ENCODE data around the gene PLXNB3.
"Not testable (repeated sequence)": the region's sequence is repeated elsewhere in the genome, so short reads cannot be mapped to it uniquely, and the experiment has no call there.

The PLXNB3 gene

DNA sequence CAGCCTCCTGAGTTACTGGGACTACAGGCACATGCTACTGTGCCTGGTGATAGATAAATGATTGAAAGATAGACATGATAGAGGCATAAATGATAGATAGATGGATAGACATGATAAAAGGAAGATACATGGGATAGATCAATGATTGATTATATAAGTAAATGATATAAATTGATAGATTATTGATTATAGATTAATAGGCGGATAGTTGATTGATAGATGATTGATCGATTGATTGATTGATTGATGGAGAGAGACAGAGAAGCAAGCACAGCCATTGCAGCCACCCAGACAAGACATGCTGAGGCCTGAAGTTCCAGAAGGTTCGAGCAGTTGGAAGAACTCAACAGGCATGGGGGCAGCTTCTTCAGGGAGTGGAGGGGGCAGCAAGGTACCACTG is 17.7 kb upstream of the PLXNB3 start:
- no peak for TF ChIP-seq CTCF (IDR thresholded peaks at IDR 0.05)
- H3K4me2 ChIP-seq (ENCODE audit: low read length), result no peak overlapping the region
- H3K79me2 ChIP-seq, result no peaks in the 10 kb centered on the region
- H3K9ac ChIP-seq, result no peak overlapping the region
- H3K27me3 ChIP-seq (ENCODE audit: control insufficient read depth, insufficient read depth, low read length), result no peaks in the 10 kb centered on the region
- no peak overlapping the region for H3K27ac ChIP-seq
- no peaks in the 10 kb centered on the region for H3K4me1 ChIP-seq
- no peaks in the 10 kb centered on the region for H3K36me3 ChIP-seq (ENCODE audit: control insufficient read depth, insufficient read depth, low read length)
- no peak overlapping the region for H2AFZ ChIP-seq
- no peaks in the 10 kb centered on the region for H3K9me3 ChIP-seq (ENCODE audit: control insufficient read depth, low read length)
- H3K4me3 ChIP-seq (ENCODE audit: low read depth, low read length), result no peak overlapping the region

- H3K36me3 ChIP-seq (ENCODE audit: control insufficient read depth, insufficient read depth, low read length); H3K4me2 ChIP-seq (ENCODE audit: low read length); H3K27me3 ChIP-seq (ENCODE audit: control insufficient read depth, insufficient read depth, low read length); H3K79me2 ChIP-seq; H3K4me1 ChIP-seq; H3K9me3 ChIP-seq (ENCODE audit: control insufficient read depth, low read length); H2AFZ ChIP-seq; H3K9ac ChIP-seq; H3K4me3 ChIP-seq (ENCODE audit: low read depth, low read length); H3K27ac ChIP-seq: not testable (repeated sequence)
Observed at GRCh38 chrX:153746991-153747390, 17.1 kb upstream of the PLXNB3 start.

GRCh38 chrX:153749017-153749416 is 15.0 kb upstream of the PLXNB3 start:
- H3K36me3 ChIP-seq (ENCODE audit: control insufficient read depth, insufficient read depth, low read length); H3K79me2 ChIP-seq; H3K4me2 ChIP-seq (ENCODE audit: low read length); H3K27me3 ChIP-seq (ENCODE audit: control insufficient read depth, insufficient read depth, low read length); H3K4me1 ChIP-seq; H2AFZ ChIP-seq; H3K27ac ChIP-seq; H3K9me3 ChIP-seq (ENCODE audit: control insufficient read depth, low read length); H3K9ac ChIP-seq; H3K4me3 ChIP-seq (ENCODE audit: low read depth, low read length): not testable (repeated sequence)

GRCh38 chrX:153750127-153750774 is 13.8 kb upstream of the PLXNB3 start:
- Histone ChIP-seq H3K4me2 (ENCODE audit: low read length) (no peak overlapping the region), H2AFZ (no peak overlapping the region), H3K9ac (no peak overlapping the region), H3K79me2 (no peaks in the 10 kb centered on the region), H3K9me3 (ENCODE audit: control insufficient read depth, low read length) (no peaks in the 10 kb centered on the region), H3K27ac (no peak overlapping the region), H3K4me3 (ENCODE audit: low read depth, low read length) (no peak overlapping the region), H3K4me1 (no peaks in the 10 kb centered on the region), H3K27me3 (ENCODE audit: control insufficient read depth, insufficient read depth, low read length) (no peaks in the 10 kb centered on the region), H3K36me3 (ENCODE audit: control insufficient read depth, insufficient read depth, low read length) (no peaks in the 10 kb centered on the region)
- no peak for TF ChIP-seq CTCF (IDR thresholded peaks at IDR 0.05)

DNA sequence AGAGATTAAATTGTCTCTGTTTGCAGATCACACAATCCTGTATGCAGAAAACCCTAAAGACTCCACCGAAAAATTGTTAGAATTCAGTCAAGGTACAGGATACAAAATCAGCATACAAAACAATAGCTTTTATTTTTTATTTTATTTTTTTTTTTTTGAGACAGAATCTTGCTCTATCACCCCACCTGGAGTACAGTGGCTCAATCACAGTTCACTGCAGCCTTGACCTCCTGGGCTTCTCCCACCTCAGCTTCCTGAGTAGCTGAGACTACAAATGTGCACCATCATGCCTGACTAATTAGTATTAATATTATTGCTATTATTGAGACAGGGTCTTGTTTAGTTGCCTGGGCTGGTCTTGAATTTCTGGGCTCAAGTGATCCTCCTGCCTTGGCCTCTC is 8.9 kb upstream of the PLXNB3 start:
- no peak overlapping the region for H3K4me3 ChIP-seq (ENCODE audit: low read depth, low read length)
- no peak for TF ChIP-seq CTCF (IDR thresholded peaks at IDR 0.05)
- H3K4me1 ChIP-seq, result no peaks in the 10 kb centered on the region
- H2AFZ ChIP-seq, result no peak overlapping the region
- no peak overlapping the region for H3K9ac ChIP-seq
- H3K27me3 ChIP-seq (ENCODE audit: control insufficient read depth, insufficient read depth, low read length), result no peaks in the 10 kb centered on the region
- H3K27ac ChIP-seq, result no peak overlapping the region
- H3K36me3 ChIP-seq (ENCODE audit: control insufficient read depth, insufficient read depth, low read length), result no peaks in the 10 kb centered on the region
- no peaks in the 10 kb centered on the region for H3K79me2 ChIP-seq
- H3K9me3 ChIP-seq (ENCODE audit: control insufficient read depth, low read length), result no peaks in the 10 kb centered on the region
- H3K4me2 ChIP-seq (ENCODE audit: low read length), result no peak overlapping the region

- H2AFZ ChIP-seq, result no peak overlapping the region
Observed at GRCh38 chrX:153761863-153762262, 2.2 kb upstream of the PLXNB3 start.

More at GRCh38 chrX:153761863-153762262, 2.2 kb upstream of the PLXNB3 start:
- Histone ChIP-seq H3K27me3 (ENCODE audit: control insufficient read depth, insufficient read depth, low read length) (no peaks in the 10 kb centered on the region), H3K36me3 (ENCODE audit: control insufficient read depth, insufficient read depth, low read length) (no peaks in the 10 kb centered on the region), H3K9me3 (ENCODE audit: control insufficient read depth, low read length) (no peaks in the 10 kb centered on the region), H3K9ac (no peak overlapping the region), H3K4me3 (ENCODE audit: low read depth, low read length) (no peak overlapping the region), H3K4me1 (no peaks in the 10 kb centered on the region), H3K27ac (no peak overlapping the region), H3K79me2 (no peaks in the 10 kb centered on the region), H3K4me2 (ENCODE audit: low read length) (no peak overlapping the region)
- TF ChIP-seq CTCF (IDR thresholded peaks at IDR 0.05), result no peak

Data from parathyroid adenoma (tissue), 2 donors.